GM23248 (cell line): ENCODE data around the gene LRCOL1. TPM values are rescaled to one million over a fixed set of nuclear protein-coding genes. Genes with fewer than 3 reads are reported as not detected.

Source experiments
- DNase-seq: peaks from one replicate; pipeline ENCODE4 v3.0.0-alpha.2; 2015
- H2AFZ ChIP-seq: fragments of 200-600 bp; sonication (generic); 2 replicates; pipeline ENCODE4 v1.6.1; 2016; ENCODE audit warnings: antibody characterized with exemption
- H3F3A ChIP-seq: fragments of 200-600 bp; sonication (generic); 2 replicates; pipeline ENCODE4 v1.6.1; 2016; ENCODE audit warnings: mild to moderate bottlenecking, antibody characterized with exemption, mixed run types; ENCODE audit not compliant: insufficient read depth
- H3K27ac ChIP-seq: fragments of 200-600 bp; sonication (generic); 2 replicates; pipeline ENCODE4 v1.5.1; 2016; ENCODE audit warnings: mild to moderate bottlenecking
- H3K27me3 ChIP-seq: fragments of 200-600 bp; sonication (generic); replicated peaks from 2 replicates; pipeline ENCODE4 v1.6.1; 2016; ENCODE audit warnings: mild to moderate bottlenecking; ENCODE audit not compliant: insufficient read depth
- H3K36me3 ChIP-seq: fragments of 200-600 bp; sonication (generic); 2 replicates; pipeline ENCODE4 v1.6.1; 2016; ENCODE audit warnings: low read depth, mild to moderate bottlenecking
- H3K4me1 ChIP-seq: fragments of 200-600 bp; sonication (generic); 2 replicates; pipeline ENCODE4 v1.6.1; 2016; ENCODE audit warnings: mild to moderate bottlenecking; ENCODE audit not compliant: insufficient read depth
- H3K4me2 ChIP-seq: fragments of 200-600 bp; sonication (generic); one replicate; pipeline ENCODE4 v1.6.1; 2016; ENCODE audit warnings: mild to moderate bottlenecking; ENCODE audit not compliant: unreplicated experiment
- H3K4me3 ChIP-seq: fragments of 200-600 bp; sonication (generic); 2 replicates; pipeline ENCODE4 v1.5.1; 2016; ENCODE audit warnings: mild to moderate bottlenecking
- H3K79me2 ChIP-seq: fragments of 200-600 bp; sonication (generic); 2 replicates; pipeline ENCODE4 v1.6.1; 2016; ENCODE audit warnings: mild to moderate bottlenecking; ENCODE audit not compliant: insufficient read depth
- H3K9ac ChIP-seq: fragments of 200-600 bp; sonication (generic); 2 replicates; pipeline ENCODE4 v1.6.1; 2016; ENCODE audit warnings: mild to moderate bottlenecking
- H3K9me2 ChIP-seq: fragments of 200-600 bp; sonication (generic); 2 replicates; pipeline ENCODE4 v1.6.1; 2016; ENCODE audit warnings: mixed run types, mild to moderate bottlenecking, moderate library complexity; ENCODE audit not compliant: insufficient read depth
- H3K9me3 ChIP-seq: fragments of 200-600 bp; sonication (generic); one replicate; pipeline ENCODE4 v1.6.1; 2017; ENCODE audit warnings: low read depth
- H4K20me1 ChIP-seq: fragments of 200-600 bp; sonication (generic); 2 replicates; pipeline ENCODE4 v1.6.0; 2016; ENCODE audit not compliant: insufficient read depth
- EZH2 ChIP-seq: fragments of 200-600 bp; sonication (generic); IDR thresholded peaks from 2 replicates; pipeline ENCODE4 v1.6.1; 2018; ENCODE audit warnings: antibody characterized with exemption, mild to moderate bottlenecking; ENCODE audit not compliant: insufficient read depth, poor library complexity, severe bottlenecking
- EZH2phosphoT487 ChIP-seq: fragments of 200-600 bp; sonication (generic); IDR thresholded peaks from 2 replicates; pipeline ENCODE4 v1.6.1; 2018; ENCODE audit warnings: antibody characterized with exemption, moderate library complexity, mild to moderate bottlenecking, low read depth; ENCODE audit not compliant: insufficient read depth
- WGBS, 2 experiments: methylation state at CpG; one replicate each; pipeline ENCODE4 v1.1.6; 2015 to 2017; ENCODE audit warnings: low lambda C conversion rate in 2 of 2, low coverage in 1 of 2; ENCODE audit errors: missing lambda C conversion rate in 2 of 2; 5-methylcytosine and 5-hydroxymethylcytosine counted together
- in situ Hi-C: fragments of 300-500 bp; cut with MboI; formaldehyde crosslinking; loops from 2 replicates; pipeline ENCODE4 v1.15.0; 2020
- microRNA-seq: library from miRNA; unstranded; fragments of <30 nt; microRNA quantifications from one replicate; pipeline ENCODE4, GENCODE V29; 2016; ENCODE audit warnings: borderline number of aligned reads
- polyA plus RNA-seq: library from polyadenylated mRNA; unstranded; fragments of >200 nt; fragmentation: Nextera tagmentation; extraction: Ambion mirVana; gene quantifications from 2 replicates; pipeline ENCODE4 v1.2.1, GENCODE V29; 2016
- small RNA-seq: library from RNA; depleted of rRNA; stranded (forward); fragments of <200 nt; gene quantifications from one replicate; pipeline ENCODE3, GENCODE V24; 2014; ENCODE audit warnings: low read depth, low replicate concordance
- total RNA-seq: library from RNA; depleted of rRNA; stranded (reverse); fragments of >200 nt; shearing (Covaris generic); gene quantifications from 2 replicates; pipeline ENCODE4 v1.2.3, GENCODE V29; 2014; rRNA removed

Gene LRCOL1
- total and polyA plus RNA-seq, 2 experiments from 2014 or later: not detected

GRCh38 chr12:132554845-132555630, 55.3 kb downstream of the LRCOL1 start:
- Histone ChIP-seq H3K79me2 (no peaks in the 10 kb centered on the region), H3K9ac (no peak overlapping the region), H3K27ac (no peak overlapping the region), H3K4me2 (no peak overlapping the region), H3K9me2 (no peaks in the 10 kb centered on the region), H2AFZ (no peak overlapping the region), H3K4me3 (no peak overlapping the region), H3K36me3 (no peaks in the 10 kb centered on the region), H3K4me1 (0 out of 2 replicates have a peak, but pooled peaks cover 3% of the 10 kb centered on the region), H3K27me3 (no peaks in the 10 kb centered on the region), H3K9me3 (no peaks in the 10 kb centered on the region), H3F3A (no peaks in the 10 kb centered on the region), H4K20me1 (no peaks in the 10 kb centered on the region)
- WGBS, 2 experiments: 93 to 94% methylated on average over 24 to 53 of the region's 53 CpGs
- TF ChIP-seq EZH2 (no peak), EZH2phosphoT487 (no peak)
- DNase-seq: no peak
- in situ Hi-C loops: no loop called here

Small RNAs within 50 kb of the gene (microRNA-seq; reads per million reads assigned to microRNA genes)
- gene MIR6763: not detected

Small RNAs within 50 kb of the gene (small RNA-seq; reads per million reads assigned to genes)
- not detected for gene MIR6763

Other genes with a start within 250 kb of the LRCOL1 start
- 3.7 and 4.6 TPM in 2 replicates for gene FBRSL1, start 120.4 kb downstream of the LRCOL1 start, total RNA-seq
- 0.63 and 0.86 TPM in 2 replicates for gene FBRSL1, start 120.4 kb downstream of the LRCOL1 start, polyA plus RNA-seq
- not detected in 2 replicates for gene P2RX2, start 8.2 kb upstream of the LRCOL1 start, total RNA-seq
- gene P2RX2, start 8.2 kb upstream of the LRCOL1 start, polyA plus RNA-seq: not detected in 2 replicates
- 9.5 and 16.2 TPM in 2 replicates for gene POLE, start 76.8 kb upstream of the LRCOL1 start, total RNA-seq
- gene POLE, start 76.8 kb upstream of the LRCOL1 start, polyA plus RNA-seq: 5.2 and 6.0 TPM in 2 replicates
- gene PXMP2, start 77.0 kb upstream of the LRCOL1 start, total RNA-seq: 26.3 and 28.5 TPM in 2 replicates
- 36.5 and 37.2 TPM in 2 replicates for gene PXMP2, start 77.0 kb upstream of the LRCOL1 start, polyA plus RNA-seq
- gene PGAM5, start 100.3 kb upstream of the LRCOL1 start, total RNA-seq: 26.1 and 28.7 TPM in 2 replicates
- gene PGAM5, start 100.3 kb upstream of the LRCOL1 start, polyA plus RNA-seq: 10.2 and 12.0 TPM in 2 replicates
- gene ANKLE2, start 151.2 kb upstream of the LRCOL1 start, total RNA-seq: 69.6 and 83.3 TPM in 2 replicates
- 48.3 and 49.4 TPM in 2 replicates for gene ANKLE2, start 151.2 kb upstream of the LRCOL1 start, polyA plus RNA-seq
- 80.3 and 118 TPM in 2 replicates for gene GOLGA3, start 218.3 kb upstream of the LRCOL1 start, total RNA-seq
- gene GOLGA3, start 218.3 kb upstream of the LRCOL1 start, polyA plus RNA-seq: 37.5 and 38.1 TPM in 2 replicates